NCI-H524 (cell line): Measurements from ENCODE around the gene FBXO17.
"Not testable (repeated sequence)": the region's sequence is repeated elsewhere in the genome, so short reads cannot be mapped to it uniquely, and the experiment has no call there.

Experiments used
- DNase-seq, 2 experiments: peaks; one replicate each; lab custom pipeline; 2025; lab: John Stamatoyannopoulos, UW

FBXO17 gene

GRCh38 chr19:38979812-38980211 is 4.3 kb upstream of the FBXO17 start:
- DNase-seq = no peak

GRCh38 chr19:38978326-38978689 is 2.8 kb upstream of the FBXO17 start:
- DNase-seq = no peak

- DNase-seq = no peak
Measured at GRCh38 chr19:38977445-38978325, 2.1 kb upstream of the FBXO17 start.

GRCh38 chr19:38975861-38976271 is 324 bp upstream of the FBXO17 start:
- peak in 1 of 2 experiments; percentile 14 for DNase-seq

- no peak for DNase-seq
Measured at GRCh38 chr19:38974624-38975213, 823 bp downstream of the FBXO17 start.

- no peak for DNase-seq
Measured at GRCh38 chr19:38971672-38972071, 3.9 kb downstream of the FBXO17 start.

- DNase-seq = no peak
Measured at GRCh38 chr19:38970664-38971532, 4.6 kb downstream of the FBXO17 start.

- DNase-seq = not testable (repeated sequence)
Measured at GRCh38 chr19:38966149-38966548, 9.4 kb downstream of the FBXO17 start.

- no peak for DNase-seq
Measured at GRCh38 chr19:38964738-38965137, 10.8 kb downstream of the FBXO17 start.

GRCh38 chr19:38959618-38960017 is 15.9 kb downstream of the FBXO17 start:
- DNase-seq = no peak

GRCh38 chr19:38958301-38958700 is 17.2 kb downstream of the FBXO17 start:
- DNase-seq = no peak

GRCh38 chr19:38956264-38956663 is 19.3 kb downstream of the FBXO17 start:
- DNase-seq = no peak

GRCh38 chr19:38953677-38954076 is 21.9 kb downstream of the FBXO17 start:
- DNase-seq = no peak

GRCh38 chr19:38952395-38953165 is 23.0 kb downstream of the FBXO17 start:
- DNase-seq = peak; percentile 76

- no peak for DNase-seq
Measured at GRCh38 chr19:38951187-38951586, 24.4 kb downstream of the FBXO17 start.

GRCh38 chr19:38949580-38950367 is 25.8 kb downstream of the FBXO17 start:
- DNase-seq = peak; percentile 80 to 91

GRCh38 chr19:38946229-38947010 is 29.1 kb downstream of the FBXO17 start:
- DNase-seq = no peak

- DNase-seq = no peak
Measured at GRCh38 chr19:38945562-38946228, 29.8 kb downstream of the FBXO17 start.

- DNase-seq = no peak
Measured at GRCh38 chr19:38944981-38945506, 30.5 kb downstream of the FBXO17 start.
